A549 (cell line): ENCODE data around the gene RETREG1.

Source experiments
- CBX8 ChIP-seq: fragments of 200-600 bp; sonication (generic); IDR thresholded peaks from 2 replicates; pipeline ENCODE4 v1.6.1; 2016
- EP300 ChIP-seq, 2 experiments: fragments of >200 bp; sonication (Bioruptor Twin); formaldehyde crosslinking; IDR thresholded peaks; 2 replicates in 1 of 2; 3 replicates in 1 of 2; pipeline ENCODE4 v1.6.1; 2016 to 2017
- FOSL2 ChIP-seq, 2 experiments: fragments of 450-650 bp in 1 of 2; fragments of >200 bp in 1 of 2; sonication (Bioruptor Twin) in 1 of 2; formaldehyde crosslinking; IDR thresholded peaks; 2 replicates each; pipeline versions ENCODE4 v1.5.0 to v1.6.1; 2016 to 2020; ENCODE audit warnings: mild to moderate bottlenecking in 1 of 2, moderate library complexity in 1 of 2
- HDAC2 ChIP-seq: fragments of 200-600 bp; sonication (generic); IDR thresholded peaks from 2 replicates; pipeline ENCODE4 v1.6.1; 2016
- KDM1A ChIP-seq: fragments of 200-600 bp; sonication (generic); IDR thresholded peaks from 2 replicates; pipeline ENCODE4 v1.6.1; 2016; ENCODE audit warnings: low read depth, mild to moderate bottlenecking
- KDM5A ChIP-seq: fragments of 200-600 bp; sonication (generic); IDR thresholded peaks from 2 replicates; pipeline ENCODE4 v1.6.1; 2016; ENCODE audit warnings: antibody characterized with exemption, mild to moderate bottlenecking
- POLR2A ChIP-seq: IDR thresholded peaks from 2 replicates; pipeline ENCODE4 v1.6.1; 2012; ENCODE audit warnings: mild to moderate bottlenecking, low read length
- RAD21 ChIP-seq, 2 experiments: fragments of >200 bp in 1 of 2; sonication (Bioruptor Twin) in 1 of 2; formaldehyde crosslinking in 1 of 2; IDR thresholded peaks in 1 of 2; conservative IDR thresholded peaks in 1 of 2; 2 replicates in 1 of 2; 3 replicates in 1 of 2; pipeline ENCODE4 v1.6.1; 2012 to 2018; ENCODE audit warnings: inconsistent platforms in 1 of 2
- TF ChIP-seq, protein P1 (sequence below): fragments of >200 bp; sonication (Bioruptor Twin); formaldehyde crosslinking; IDR thresholded peaks from 3 replicates; pipeline ENCODE4 v1.5.1; 2016
- TF ChIP-seq, protein P2 (sequence below): IDR thresholded peaks from 2 replicates; pipeline ENCODE4 v1.6.1; 2012
- TF ChIP-seq, protein P3 (sequence below): fragments of 200-600 bp; sonication (generic); IDR thresholded peaks from 2 replicates; pipeline ENCODE4 v1.6.1; 2016; ENCODE audit warnings: antibody characterized with exemption, mild to moderate bottlenecking, moderate library complexity

DNA sequence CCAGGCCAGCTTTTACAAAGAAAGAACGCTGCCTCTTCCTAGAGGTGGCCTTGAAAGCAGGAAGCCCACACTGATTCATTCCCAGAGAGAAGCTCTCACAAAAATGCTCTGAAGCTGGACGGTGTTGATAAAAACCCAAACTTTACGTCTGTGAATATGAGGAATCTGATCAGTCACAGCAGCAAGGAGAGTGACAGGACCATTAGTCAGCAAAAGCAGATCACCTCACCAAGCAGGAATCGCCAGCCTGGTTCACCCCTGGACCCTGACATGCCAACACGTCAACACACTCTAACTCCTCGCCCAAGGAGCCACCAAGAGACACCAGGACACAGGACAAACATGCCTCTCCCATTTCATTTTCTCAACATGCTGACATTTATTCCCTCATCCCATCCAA is 80.6 kb downstream of the RETREG1 start:
- TF ChIP-seq KDM1A (no peak), POLR2A (no peak), RAD21 (conservative IDR thresholded peaks at IDR 0.05 in 1 of 2, IDR thresholded peaks at IDR 0.05 in 1 of 2) (no peak), EP300 (IDR thresholded peaks at IDR 0.05) (no peak), FOSL2 (IDR thresholded peaks at IDR 0.05) (no peak), FOSL2 (CRISPR knock-in tag; IDR thresholded peaks at IDR 0.05) (no peak), KDM5A (no peak), HDAC2 (no peak), CBX8 (no peak)
- TF ChIP-seq, protein P1, sequence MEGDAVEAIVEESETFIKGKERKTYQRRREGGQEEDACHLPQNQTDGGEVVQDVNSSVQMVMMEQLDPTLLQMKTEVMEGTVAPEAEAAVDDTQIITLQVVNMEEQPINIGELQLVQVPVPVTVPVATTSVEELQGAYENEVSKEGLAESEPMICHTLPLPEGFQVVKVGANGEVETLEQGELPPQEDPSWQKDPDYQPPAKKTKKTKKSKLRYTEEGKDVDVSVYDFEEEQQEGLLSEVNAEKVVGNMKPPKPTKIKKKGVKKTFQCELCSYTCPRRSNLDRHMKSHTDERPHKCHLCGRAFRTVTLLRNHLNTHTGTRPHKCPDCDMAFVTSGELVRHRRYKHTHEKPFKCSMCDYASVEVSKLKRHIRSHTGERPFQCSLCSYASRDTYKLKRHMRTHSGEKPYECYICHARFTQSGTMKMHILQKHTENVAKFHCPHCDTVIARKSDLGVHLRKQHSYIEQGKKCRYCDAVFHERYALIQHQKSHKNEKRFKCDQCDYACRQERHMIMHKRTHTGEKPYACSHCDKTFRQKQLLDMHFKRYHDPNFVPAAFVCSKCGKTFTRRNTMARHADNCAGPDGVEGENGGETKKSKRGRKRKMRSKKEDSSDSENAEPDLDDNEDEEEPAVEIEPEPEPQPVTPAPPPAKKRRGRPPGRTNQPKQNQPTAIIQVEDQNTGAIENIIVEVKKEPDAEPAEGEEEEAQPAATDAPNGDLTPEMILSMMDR = no peak
- TF ChIP-seq, protein P2, sequence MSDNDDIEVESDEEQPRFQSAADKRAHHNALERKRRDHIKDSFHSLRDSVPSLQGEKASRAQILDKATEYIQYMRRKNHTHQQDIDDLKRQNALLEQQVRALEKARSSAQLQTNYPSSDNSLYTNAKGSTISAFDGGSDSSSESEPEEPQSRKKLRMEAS = no peak
- TF ChIP-seq, protein P3, sequence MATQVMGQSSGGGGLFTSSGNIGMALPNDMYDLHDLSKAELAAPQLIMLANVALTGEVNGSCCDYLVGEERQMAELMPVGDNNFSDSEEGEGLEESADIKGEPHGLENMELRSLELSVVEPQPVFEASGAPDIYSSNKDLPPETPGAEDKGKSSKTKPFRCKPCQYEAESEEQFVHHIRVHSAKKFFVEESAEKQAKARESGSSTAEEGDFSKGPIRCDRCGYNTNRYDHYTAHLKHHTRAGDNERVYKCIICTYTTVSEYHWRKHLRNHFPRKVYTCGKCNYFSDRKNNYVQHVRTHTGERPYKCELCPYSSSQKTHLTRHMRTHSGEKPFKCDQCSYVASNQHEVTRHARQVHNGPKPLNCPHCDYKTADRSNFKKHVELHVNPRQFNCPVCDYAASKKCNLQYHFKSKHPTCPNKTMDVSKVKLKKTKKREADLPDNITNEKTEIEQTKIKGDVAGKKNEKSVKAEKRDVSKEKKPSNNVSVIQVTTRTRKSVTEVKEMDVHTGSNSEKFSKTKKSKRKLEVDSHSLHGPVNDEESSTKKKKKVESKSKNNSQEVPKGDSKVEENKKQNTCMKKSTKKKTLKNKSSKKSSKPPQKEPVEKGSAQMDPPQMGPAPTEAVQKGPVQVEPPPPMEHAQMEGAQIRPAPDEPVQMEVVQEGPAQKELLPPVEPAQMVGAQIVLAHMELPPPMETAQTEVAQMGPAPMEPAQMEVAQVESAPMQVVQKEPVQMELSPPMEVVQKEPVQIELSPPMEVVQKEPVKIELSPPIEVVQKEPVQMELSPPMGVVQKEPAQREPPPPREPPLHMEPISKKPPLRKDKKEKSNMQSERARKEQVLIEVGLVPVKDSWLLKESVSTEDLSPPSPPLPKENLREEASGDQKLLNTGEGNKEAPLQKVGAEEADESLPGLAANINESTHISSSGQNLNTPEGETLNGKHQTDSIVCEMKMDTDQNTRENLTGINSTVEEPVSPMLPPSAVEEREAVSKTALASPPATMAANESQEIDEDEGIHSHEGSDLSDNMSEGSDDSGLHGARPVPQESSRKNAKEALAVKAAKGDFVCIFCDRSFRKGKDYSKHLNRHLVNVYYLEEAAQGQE = no peak
